ENCODE measurements around the gene MTX1. TPM values are rescaled to one million over a fixed set of nuclear protein-coding genes. Genes with fewer than 3 reads are reported as not detected.
A peak's percentile ranks its signal among the peaks of the same experiment; 100 is the strongest.
"Not testable (repeated sequence)": the region's sequence is repeated elsewhere in the genome, so short reads cannot be mapped to it uniquely, and the experiment has no call there.

MTX1 gene
- total RNA-seq, 6 experiments from 2014 or later = 49.8 to 55.4 (median 51.5) TPM

DNA sequence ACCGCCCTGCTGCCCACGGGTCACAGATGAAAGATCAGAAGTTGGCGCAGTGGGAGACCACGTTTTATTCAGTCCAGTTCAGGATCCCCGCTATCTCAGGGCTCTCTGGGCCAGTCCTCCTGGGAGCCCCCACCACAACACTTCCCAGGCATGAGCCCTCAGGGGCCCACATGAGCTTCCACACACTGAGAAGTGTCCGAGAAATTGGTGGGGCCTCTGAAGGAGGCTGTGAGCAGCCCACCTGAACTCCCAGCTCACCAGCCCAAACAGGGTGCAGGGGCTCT, 22.8 kb upstream of the MTX1 start:
- Mint-ChIP-seq H3K9me3 (no peaks in the 10 kb centered on the region), H3K27me3 (ENCODE audit: insufficient read depth) (no peaks in the 10 kb centered on the region; the same call in 1 of the 2 replicates), H3K4me1 (ENCODE audit: low read depth) (0 out of 2 replicates have a peak, but pooled peaks cover 7% of the 10 kb centered on the region), H3K4me3 (no peak overlapping the region), H3K27ac (no peak overlapping the region), H3K36me3 (ENCODE audit: low read depth) (peaks cover 5% of the 10 kb centered on the region; the same call in 1 of the 2 replicates)
- DNase-seq = no peak
- TF ChIP-seq, protein P1, sequence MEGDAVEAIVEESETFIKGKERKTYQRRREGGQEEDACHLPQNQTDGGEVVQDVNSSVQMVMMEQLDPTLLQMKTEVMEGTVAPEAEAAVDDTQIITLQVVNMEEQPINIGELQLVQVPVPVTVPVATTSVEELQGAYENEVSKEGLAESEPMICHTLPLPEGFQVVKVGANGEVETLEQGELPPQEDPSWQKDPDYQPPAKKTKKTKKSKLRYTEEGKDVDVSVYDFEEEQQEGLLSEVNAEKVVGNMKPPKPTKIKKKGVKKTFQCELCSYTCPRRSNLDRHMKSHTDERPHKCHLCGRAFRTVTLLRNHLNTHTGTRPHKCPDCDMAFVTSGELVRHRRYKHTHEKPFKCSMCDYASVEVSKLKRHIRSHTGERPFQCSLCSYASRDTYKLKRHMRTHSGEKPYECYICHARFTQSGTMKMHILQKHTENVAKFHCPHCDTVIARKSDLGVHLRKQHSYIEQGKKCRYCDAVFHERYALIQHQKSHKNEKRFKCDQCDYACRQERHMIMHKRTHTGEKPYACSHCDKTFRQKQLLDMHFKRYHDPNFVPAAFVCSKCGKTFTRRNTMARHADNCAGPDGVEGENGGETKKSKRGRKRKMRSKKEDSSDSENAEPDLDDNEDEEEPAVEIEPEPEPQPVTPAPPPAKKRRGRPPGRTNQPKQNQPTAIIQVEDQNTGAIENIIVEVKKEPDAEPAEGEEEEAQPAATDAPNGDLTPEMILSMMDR (IDR thresholded peaks at IDR 0.05) = no peak

DNA sequence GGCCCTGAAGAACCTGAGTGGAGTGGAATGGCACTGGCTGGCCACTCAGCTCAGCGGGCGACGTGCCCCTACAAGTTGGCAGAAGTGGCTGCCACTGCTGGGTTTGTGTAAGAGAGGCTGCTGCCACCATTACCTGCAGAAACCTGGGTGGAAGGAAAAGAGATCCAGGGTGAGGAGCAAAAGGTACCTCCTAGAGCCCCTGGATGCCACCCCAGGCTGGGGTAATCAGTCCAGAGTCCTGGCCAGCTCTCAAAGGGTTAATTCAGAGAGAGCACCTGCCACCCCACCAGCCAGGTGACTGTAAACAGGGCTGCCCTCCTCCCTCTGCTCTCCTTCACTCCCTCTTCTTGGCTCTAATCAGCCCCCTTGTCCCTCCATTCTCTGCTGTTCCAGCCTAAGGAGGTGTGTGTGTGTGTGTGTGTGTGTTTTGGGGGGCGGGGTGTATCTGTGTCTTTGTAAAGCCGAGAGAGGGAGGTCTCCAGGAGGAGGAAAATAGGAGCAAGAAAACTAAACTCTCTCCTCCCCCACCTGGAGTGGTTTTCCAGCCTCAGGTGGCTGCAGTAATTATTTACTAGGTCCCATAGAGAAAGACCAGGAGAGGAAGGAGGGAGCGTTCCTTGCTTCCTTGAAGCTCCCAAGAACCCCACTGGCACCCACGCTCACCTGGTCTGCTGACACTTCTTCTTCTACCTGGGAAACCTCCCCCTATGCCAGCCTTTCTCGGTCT, 22.3 kb upstream of the MTX1 start:
- DNase-seq = no peak
- TF ChIP-seq, protein P1 (IDR thresholded peaks at IDR 0.05) = no peak
- no peak overlapping the region for H3K27ac Mint-ChIP-seq
- H3K9me3 Mint-ChIP-seq = no peaks in the 10 kb centered on the region
- 0 out of 2 replicates have a peak, but pooled peaks cover 7% of the 10 kb centered on the region for H3K4me1 Mint-ChIP-seq (ENCODE audit: low read depth)
- no peaks in the 10 kb centered on the region; the same call in 1 of the 2 replicates for H3K27me3 Mint-ChIP-seq (ENCODE audit: insufficient read depth)
- H3K36me3 Mint-ChIP-seq (ENCODE audit: low read depth) = peaks cover 5% of the 10 kb centered on the region; the same call in 1 of the 2 replicates
- no peak overlapping the region for H3K4me3 Mint-ChIP-seq

DNA sequence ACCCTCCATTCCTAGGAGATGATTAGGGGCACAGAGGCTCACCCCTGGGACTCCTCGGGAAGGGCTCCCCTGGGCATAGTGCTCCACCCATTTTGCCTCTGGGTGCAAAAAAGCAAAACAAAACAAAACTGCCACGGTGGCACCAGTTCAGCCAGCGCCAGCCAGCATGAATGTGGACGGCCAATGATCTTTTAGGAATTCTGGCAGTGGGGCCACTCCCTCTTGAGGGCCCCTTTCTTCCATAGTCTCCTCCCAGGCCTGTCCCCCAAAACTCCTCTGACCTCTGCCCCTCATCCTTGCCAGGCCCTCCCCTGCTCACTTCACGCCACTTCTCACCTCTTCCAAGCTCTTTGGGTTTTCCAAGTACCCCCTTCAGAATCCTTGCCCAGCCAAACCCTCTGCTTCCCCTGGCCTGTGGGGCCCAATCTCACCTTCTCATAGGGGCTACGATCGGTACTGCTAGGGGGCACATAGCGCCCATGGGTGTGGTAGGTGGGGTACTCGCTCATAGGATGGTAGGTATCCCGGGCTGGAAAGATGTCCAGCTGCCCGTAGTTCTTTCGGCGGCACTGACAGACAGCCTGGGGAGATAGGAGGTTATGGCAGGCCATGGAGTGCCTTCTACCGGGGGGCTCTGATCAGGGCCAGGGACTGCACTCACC, 21.6 kb upstream of the MTX1 start:
- Mint-ChIP-seq H3K4me1 (ENCODE audit: low read depth) (0 out of 2 replicates have a peak, but pooled peaks cover 7% of the 10 kb centered on the region), H3K27ac (no peak overlapping the region), H3K36me3 (ENCODE audit: low read depth) (peaks cover 5% of the 10 kb centered on the region; the same call in 1 of the 2 replicates), H3K4me3 (no peak overlapping the region), H3K9me3 (no peaks in the 10 kb centered on the region), H3K27me3 (ENCODE audit: insufficient read depth) (no peaks in the 10 kb centered on the region; the same call in 1 of the 2 replicates)
- DNase-seq = no peak
- TF ChIP-seq, protein P1 (IDR thresholded peaks at IDR 0.05) = no peak

DNA sequence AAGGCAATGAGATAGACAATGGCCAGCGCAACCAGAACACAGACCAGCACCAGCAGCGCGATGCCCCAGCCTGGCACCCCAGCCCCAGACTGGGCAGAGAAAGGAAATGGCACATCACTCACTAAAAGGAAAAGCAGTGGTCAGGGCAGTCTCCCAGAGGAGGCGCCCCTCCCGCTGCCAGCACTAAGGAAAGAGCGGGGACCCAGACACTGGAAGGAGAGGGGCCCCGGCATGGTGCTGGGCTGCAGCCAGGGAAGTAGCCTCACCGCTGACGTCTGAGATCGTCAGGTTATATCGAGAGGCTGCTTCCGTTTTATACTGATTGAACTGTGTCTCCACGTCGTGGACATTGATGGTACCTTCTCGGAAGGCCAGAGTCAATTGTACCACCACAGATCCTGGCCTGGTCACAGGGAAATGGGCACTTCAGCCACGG, 21.0 kb upstream of the MTX1 start:
- H3K4me1 Mint-ChIP-seq (ENCODE audit: low read depth) = 0 out of 2 replicates have a peak, but pooled peaks cover 7% of the 10 kb centered on the region
- TF ChIP-seq, protein P1 (IDR thresholded peaks at IDR 0.05) = no peak
- no peak for DNase-seq
- H3K36me3 Mint-ChIP-seq (ENCODE audit: low read depth) = peaks cover 5% of the 10 kb centered on the region; the same call in 1 of the 2 replicates
- H3K27ac Mint-ChIP-seq = no peak overlapping the region
- H3K4me3 Mint-ChIP-seq = no peak overlapping the region
- H3K27me3 Mint-ChIP-seq (ENCODE audit: insufficient read depth) = peaks cover 2% of the 10 kb centered on the region; the same call in 1 of the 2 replicates
- H3K9me3 Mint-ChIP-seq = no peaks in the 10 kb centered on the region

DNA sequence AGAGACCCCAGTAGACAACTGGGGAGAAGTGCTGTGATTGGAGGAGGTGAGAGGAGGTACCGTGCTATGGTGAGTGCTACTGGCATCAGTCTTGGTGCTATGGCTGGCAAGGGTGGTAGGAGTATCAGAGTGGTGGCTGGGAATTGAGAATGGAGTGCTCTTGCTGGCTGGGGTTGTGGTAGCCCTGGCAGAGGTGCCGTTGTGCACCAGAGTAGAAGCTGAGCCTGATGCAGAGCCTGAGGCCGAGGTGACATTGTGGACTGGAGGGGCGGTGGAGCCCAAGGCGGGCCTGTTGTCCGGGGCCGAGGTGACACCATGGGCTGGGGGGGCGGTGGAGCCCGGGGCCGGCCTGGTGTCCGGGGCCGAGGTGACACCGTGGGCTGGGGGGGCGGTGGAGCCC, 20.2 kb upstream of the MTX1 start:
- DNase-seq = no peak
- TF ChIP-seq, protein P1 (IDR thresholded peaks at IDR 0.05) = no peak
- Mint-ChIP-seq H3K4me3 (no peak overlapping the region), H3K36me3 (ENCODE audit: low read depth) (peaks cover 5% of the 10 kb centered on the region; the same call in 1 of the 2 replicates), H3K27me3 (ENCODE audit: insufficient read depth) (peaks cover 2% of the 10 kb centered on the region; the same call in 1 of the 2 replicates), H3K27ac (peak overlapping the region; percentile 36), H3K4me1 (ENCODE audit: low read depth) (peaks cover 9% of the 10 kb centered on the region), H3K9me3 (no peaks in the 10 kb centered on the region)

DNA sequence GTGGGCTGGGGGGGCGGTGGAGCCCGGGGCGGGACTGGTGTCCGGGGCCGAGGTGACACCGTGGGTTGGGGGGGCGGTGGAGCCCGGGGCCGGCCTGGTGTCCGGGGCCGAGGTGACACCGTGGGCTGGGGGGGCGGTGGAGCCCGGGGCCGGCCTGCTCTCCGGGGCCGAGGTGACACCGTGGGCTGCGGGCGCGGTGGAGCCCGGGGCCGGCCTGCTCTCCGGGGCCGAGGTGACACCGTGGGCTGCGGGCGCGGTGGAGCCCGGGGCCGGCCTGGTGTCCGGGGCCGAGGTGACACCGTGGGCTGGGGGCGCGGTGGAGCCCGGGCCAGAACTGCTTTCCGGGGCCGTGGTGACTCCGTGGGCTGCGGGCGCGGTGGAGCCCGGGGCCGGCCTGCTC, 18.6 kb upstream of the MTX1 start:
- not testable (repeated sequence) for H3K36me3 Mint-ChIP-seq (ENCODE audit: low read depth); H3K4me3 Mint-ChIP-seq; H3K9me3 Mint-ChIP-seq; H3K27ac Mint-ChIP-seq; DNase-seq
- peaks cover 22% of the 10 kb centered on the region for H3K4me1 Mint-ChIP-seq (ENCODE audit: low read depth)
- peaks cover 12% of the 10 kb centered on the region for H3K27me3 Mint-ChIP-seq (ENCODE audit: insufficient read depth)

Measured in HFFc6 (cell line).